HG03442 (cell line): Measurements from ENCODE around the gene EPB41L5.
"Not testable (repeated sequence)": the region's sequence is repeated elsewhere in the genome, so short reads cannot be mapped to it uniquely, and the experiment has no call there.

Experiments used
- ATAC-seq: cut with Tn5 transposase; IDR thresholded peaks from one replicate; pipeline ENCODE4 v1.9.1; 2021; ENCODE audit warnings: mild to moderate bottlenecking, moderate library complexity; ENCODE audit not compliant: unreplicated experiment

Gene EPB41L5

GRCh38 chr2:120012771-120013596, at the start of gene EPB41L5:
Gene EPB41L5 (plus strand): TSS chr2:120013077. CDS start chr2:120019085, 6,008 bp downstream.
- ATAC-seq = peak; percentile 94

- no peak for ATAC-seq
Observed at GRCh38 chr2:119981896-119982295, 31.0 kb upstream of the EPB41L5 start.

GRCh38 chr2:119982506-119982905, 30.4 kb upstream of the EPB41L5 start:
- no peak for ATAC-seq

GRCh38 chr2:119983108-119983507, 29.8 kb upstream of the EPB41L5 start:
- no peak for ATAC-seq

DNA sequence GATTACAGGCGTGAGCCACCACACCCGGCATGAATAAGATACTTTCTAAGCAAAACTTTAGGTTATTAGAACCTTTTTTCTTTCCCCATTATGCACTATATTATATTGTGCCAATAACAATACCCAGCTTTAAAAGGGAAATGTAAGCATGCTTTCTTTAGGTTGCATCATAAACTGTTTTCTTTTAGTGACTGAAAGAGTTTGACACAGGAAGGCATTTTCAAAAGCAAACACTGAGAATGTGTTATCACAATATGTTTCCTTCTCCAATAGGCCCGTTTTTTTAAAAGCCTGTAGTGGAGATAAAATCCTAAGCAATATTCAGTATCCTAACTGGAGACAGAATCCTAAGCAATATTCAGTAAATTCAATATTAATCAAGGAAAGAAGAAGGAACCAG, 16.7 kb upstream of the EPB41L5 start:
- ATAC-seq = no peak

GRCh38 chr2:119996896-119997891, 15.7 kb upstream of the EPB41L5 start:
- not testable (repeated sequence) for ATAC-seq

DNA sequence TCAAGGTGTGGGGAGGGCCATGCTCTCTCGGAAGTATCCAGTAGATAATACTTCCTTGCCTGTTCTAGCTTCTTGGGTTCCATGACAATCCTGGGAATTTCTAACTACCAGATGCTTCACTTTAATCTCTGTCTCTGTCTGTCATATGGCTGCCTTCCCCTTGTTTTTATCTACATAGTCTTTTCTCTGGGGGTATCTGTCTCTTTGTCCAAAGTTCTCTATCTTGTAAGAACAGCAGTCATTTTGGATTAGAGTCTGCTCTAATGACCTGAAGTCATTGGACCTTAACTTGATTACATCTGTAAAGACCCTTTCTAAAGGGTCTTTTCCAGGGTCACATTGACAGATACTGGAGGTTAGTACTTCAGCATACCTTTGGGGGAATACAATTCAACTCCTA, 11.4 kb upstream of the EPB41L5 start:
- ATAC-seq = no peak

DNA sequence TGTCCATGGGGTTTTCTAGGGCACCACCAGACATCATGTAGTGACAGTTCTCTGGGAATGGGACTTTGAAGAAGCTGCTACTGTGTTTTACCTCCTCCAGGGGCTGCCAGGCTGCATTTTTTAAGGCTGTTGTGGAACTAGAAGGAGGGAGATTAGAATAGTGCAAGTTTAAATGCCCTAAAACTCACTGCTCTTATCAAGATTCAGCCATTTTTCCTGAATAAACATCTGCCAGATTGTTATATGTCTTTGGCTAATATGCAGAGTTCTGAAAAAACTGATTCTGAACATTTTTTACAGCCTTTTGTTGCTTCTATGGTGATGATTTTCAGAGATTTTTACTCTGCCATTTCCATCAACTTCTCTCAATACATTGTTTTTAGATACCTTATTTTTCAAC, 8.6 kb upstream of the EPB41L5 start:
- no peak for ATAC-seq

DNA sequence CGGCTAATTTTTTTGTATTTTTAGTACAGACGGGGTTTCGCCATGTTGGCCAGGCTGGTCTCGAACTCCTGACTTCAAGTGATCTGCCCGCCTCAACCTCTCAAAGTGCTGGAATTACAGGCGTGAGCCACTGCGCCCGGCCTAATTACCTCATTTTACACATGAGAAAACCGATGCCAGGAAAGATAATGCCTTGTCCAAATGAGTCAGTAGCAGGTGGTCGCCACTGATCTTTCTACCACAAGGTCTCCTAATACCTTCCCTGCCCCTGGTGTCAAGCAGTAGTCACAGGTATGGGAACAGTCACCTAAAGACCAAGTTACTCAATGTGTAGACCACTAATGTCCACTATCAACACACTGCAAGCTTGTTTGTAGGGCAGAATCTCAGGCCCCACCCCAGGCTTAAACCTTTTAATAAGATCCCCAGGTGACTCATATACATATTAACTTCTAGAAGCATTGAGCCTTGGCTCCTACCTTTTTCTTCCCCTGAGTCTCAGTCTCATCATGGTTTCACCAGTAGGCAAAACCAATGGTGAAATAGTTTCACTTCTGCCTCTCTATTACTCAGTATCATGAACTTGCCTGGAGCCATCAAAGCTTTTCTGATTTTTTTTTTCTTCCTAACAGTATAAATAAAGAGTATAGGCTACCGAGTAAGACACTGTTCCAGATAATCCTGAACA, 6.9 kb upstream of the EPB41L5 start:
- peak; percentile 83 for ATAC-seq

GRCh38 chr2:120007851-120008250, 5.0 kb upstream of the EPB41L5 start:
- no peak for ATAC-seq

- no peak for ATAC-seq
Observed at GRCh38 chr2:120012363-120012762, 514 bp upstream of the EPB41L5 start.

DNA sequence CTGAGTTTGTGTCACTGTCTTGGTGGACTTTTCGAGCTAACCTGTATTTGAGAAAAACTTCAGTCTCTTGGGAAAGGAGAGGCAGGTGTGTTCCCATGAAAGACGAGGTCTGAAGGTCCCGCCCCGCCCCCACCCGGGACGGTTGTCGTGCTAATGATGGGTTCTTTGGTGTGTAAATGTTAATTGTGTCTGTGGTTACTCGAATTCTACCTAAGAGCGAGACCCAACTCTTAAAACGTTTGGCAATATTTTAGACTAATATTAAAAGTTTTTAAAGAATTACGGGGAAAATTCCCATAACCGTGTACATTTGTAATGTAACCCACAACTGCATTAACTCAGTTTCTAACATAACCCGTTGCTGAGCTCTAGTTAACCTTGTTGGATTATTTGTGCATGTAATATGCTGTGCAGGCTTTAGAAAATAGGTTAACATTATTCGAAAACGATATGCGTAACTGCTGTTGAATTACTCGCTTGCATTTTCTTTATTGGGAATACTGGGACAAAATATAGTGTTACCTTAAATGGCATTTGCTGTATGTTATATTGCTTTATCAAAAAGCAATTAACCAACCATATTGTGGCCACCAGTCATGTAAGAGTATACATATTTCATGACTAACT, 833 bp downstream of the EPB41L5 start:
- ATAC-seq = no peak

- ATAC-seq = no peak
Observed at GRCh38 chr2:120014226-120014980, 1.5 kb downstream of the EPB41L5 start.

DNA sequence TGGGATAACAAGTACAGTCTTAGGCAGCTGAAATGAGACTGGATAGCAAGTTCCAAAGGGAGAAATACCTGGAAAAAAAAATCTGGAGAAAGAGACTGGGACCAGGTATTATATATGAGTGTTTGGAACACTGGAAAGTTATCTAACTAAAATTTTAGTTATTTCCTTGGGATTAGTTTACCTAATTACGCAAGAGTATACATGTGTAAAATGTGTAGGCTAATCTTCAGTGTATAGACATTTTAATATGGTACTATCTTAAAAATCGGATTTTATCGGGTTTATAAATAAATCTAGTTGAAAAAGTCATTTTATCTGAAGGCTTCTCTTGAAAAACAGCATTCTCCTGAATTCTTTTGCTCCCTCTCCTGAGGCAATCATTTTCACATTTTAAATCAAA, 3.9 kb downstream of the EPB41L5 start:
- ATAC-seq = no peak

DNA sequence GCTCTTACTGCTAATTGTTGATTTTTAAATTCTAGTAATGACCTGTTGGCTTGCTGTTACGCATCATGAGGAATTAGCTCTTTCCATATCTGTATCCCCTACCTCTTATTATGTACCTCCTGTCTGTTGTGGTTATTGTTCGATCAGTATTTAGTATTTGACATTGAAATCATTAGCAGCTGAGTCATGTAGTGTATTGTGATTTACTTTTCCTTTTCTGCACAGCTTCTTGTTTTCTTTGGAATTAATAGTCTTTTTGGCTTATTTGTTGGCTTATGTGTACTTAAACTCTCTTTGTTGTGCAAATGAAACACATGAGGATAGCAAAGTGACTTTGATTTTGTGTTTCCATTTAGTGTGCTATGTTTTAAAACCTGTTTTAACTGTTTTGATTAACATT, 4.3 kb downstream of the EPB41L5 start:
- no peak for ATAC-seq

GRCh38 chr2:120018549-120018948, 5.7 kb downstream of the EPB41L5 start:
- no peak for ATAC-seq

- no peak for ATAC-seq
Observed at GRCh38 chr2:120020554-120020953, 7.7 kb downstream of the EPB41L5 start.

- ATAC-seq = not testable (repeated sequence)
Observed at GRCh38 chr2:120022505-120022904, 9.6 kb downstream of the EPB41L5 start.

DNA sequence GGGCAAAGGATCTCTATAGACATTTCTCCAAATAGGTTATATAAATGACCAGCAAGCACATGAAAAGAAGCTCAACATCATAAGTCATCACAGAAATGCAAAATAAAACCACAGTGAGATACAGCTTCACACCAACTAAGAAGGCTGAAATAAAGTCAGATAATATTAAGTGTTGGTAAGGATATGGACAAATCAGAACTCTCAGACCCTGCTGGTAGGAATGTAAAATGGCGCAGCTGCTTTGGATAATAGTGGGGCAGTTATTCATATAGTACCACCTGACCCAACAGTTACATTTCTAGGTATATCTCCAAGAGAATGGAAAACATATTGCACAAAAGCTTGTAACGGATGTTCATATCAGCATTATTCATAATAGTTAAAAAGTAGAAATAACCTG, 14.0 kb downstream of the EPB41L5 start:
- ATAC-seq = no peak

DNA sequence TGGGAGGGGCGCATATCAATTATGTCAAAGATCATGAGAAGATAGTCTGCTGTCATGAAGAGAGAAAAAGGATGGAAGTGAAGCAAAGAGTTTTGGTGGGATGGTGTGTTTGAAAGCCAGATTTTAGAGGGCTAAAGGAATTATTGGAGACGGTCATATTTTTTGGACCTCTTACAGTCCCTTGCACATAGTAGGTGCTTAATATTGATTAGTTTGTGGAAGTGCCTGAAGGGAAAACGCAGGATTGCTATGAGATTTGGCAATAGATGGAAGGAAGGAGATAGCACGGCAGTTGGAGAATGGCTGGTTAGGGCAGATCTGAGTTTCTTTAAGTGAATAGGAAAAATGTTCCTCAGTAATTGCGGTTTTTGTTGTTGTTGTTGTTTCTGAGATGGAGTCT, 15.9 kb downstream of the EPB41L5 start:
- ATAC-seq = no peak
